Panc1 (cell line): ENCODE measurements around the gene DDX49. TPM values are rescaled to one million over a fixed set of nuclear protein-coding genes. Genes with fewer than 3 reads are reported as not detected.
A peak's percentile ranks its signal among the peaks of the same experiment; 100 is the strongest.

Experiments used
- ATAC-seq: fragments of 200-7000 bp; cut with Tn5 transposase; 2 replicates; pipeline ENCODE4 v1.9.1; 2020; ENCODE audit warnings: mild to moderate bottlenecking, moderate library complexity
- Bru-seq: library from RNA; stranded (reverse); fragments of 400-500 nt; gene quantifications from one replicate; lab custom pipeline; 2021; lab: Mats Ljungman, UMichigan
- BruChase-seq, 2 experiments: library from RNA; stranded (reverse); fragments of 400-500 nt; gene quantifications; one replicate each; lab custom pipeline; 2021; lab: Mats Ljungman, UMichigan
- BruUV-seq: library from RNA; stranded (reverse); fragments of 400-500 nt; replicated peaks from 2 replicates; lab custom pipeline; 2021; lab: Mats Ljungman, UMichigan
- CTCF ChIA-PET: fragments of 300-600 bp; sonication (Branson Sonifier 250); formaldehyde crosslinking; loops from one replicate; lab custom pipeline; 2022; ENCODE audit warnings: antibody characterized with exemption; lab: Charles Lee
- POLR2A ChIA-PET: fragments of 300-600 bp; sonication (Branson Sonifier 250); formaldehyde crosslinking; loops from one replicate; lab custom pipeline; 2022; ENCODE audit warnings: antibody characterized with exemption; lab: Charles Lee
- DNase-seq: peaks from one replicate; pipeline ENCODE4 v3.0.0-alpha.2; 2010; ENCODE audit warnings: low read depth, low spot score
- H3K27ac ChIP-seq: 2 replicates; pipeline ENCODE4 v1.5.1; 2011; ENCODE audit warnings: mild to moderate bottlenecking, low read length, inconsistent platforms
- H3K27me3 ChIP-seq: fragments of 200-500 bp; sonication (Bioruptor generic); 2 replicates; pipeline ENCODE4 v1.6.0; 2014; ENCODE audit warnings: low read length, inconsistent platforms; ENCODE audit not compliant: control insufficient read depth, insufficient read depth
- H3K36me3 ChIP-seq: fragments of 200-500 bp; sonication (Bioruptor generic); 2 replicates; pipeline ENCODE4 v1.5.1; 2014; ENCODE audit warnings: inconsistent platforms, mild to moderate bottlenecking, low read length, moderate library complexity; ENCODE audit not compliant: control insufficient read depth, insufficient read depth
- H3K4me1 ChIP-seq: 2 replicates; pipeline ENCODE4 v1.5.1; 2011; ENCODE audit warnings: inconsistent platforms, mild to moderate bottlenecking, low read length, moderate library complexity; ENCODE audit not compliant: control insufficient read depth, insufficient read depth
- H3K4me3 ChIP-seq, 2 experiments: 2 replicates each; pipeline ENCODE4 v1.5.1; 2011 to 2012; ENCODE audit warnings: low read depth in 2 of 2, low read length in 2 of 2, mild to moderate bottlenecking in 2 of 2, inconsistent platforms in 1 of 2, moderate library complexity in 1 of 2
- H3K9me3 ChIP-seq: fragments of 200-500 bp; sonication (Bioruptor generic); 2 replicates; pipeline ENCODE4 v1.5.1; 2014; ENCODE audit warnings: low read depth, mild to moderate bottlenecking, inconsistent platforms, low read length, moderate library complexity; ENCODE audit not compliant: control insufficient read depth, insufficient read depth
- POLR2AphosphoS5 ChIP-seq: IDR thresholded peaks from 2 replicates; pipeline ENCODE4 v1.6.1; 2012; ENCODE audit warnings: mild to moderate bottlenecking, low read depth, low read length, moderate library complexity
- SIN3A ChIP-seq: IDR thresholded peaks from 2 replicates; pipeline ENCODE4 v1.6.1; 2012; ENCODE audit warnings: low read depth, mild to moderate bottlenecking, low read length, moderate library complexity, borderline replicate concordance; ENCODE audit not compliant: insufficient read depth
- TCF7L2 ChIP-seq: IDR thresholded peaks from 2 replicates; pipeline ENCODE4 v1.6.1; 2011; ENCODE audit warnings: mild to moderate bottlenecking, low read depth, low read length, inconsistent platforms
- in situ Hi-C: cut with HindIII; loops from 2 replicates; pipeline ENCODE4 v1.10.0; 2016; ENCODE audit warnings: low sequenced_read_pairs, low pct_unique_long_range_greater_than_20kb
- intact Hi-C: fragments of 100-400 bp; cut with micrococcal nuclease; formaldehyde crosslinking; loops from one replicate; pipeline ENCODE4 v1.10.0; 2022; ENCODE audit not compliant: unreplicated experiment
- long read RNA-seq: library from polyadenylated mRNA; unstranded; transcript quantifications from one replicate; pipeline ENCODE4 v2.0.0, GENCODE V29; 2021; ENCODE audit not compliant: unreplicated experiment
- polyA plus RNA-seq: library from polyadenylated mRNA; unstranded; fragments of >200 nt; gene quantifications from one replicate; pipeline ENCODE4 v1.2.1, GENCODE V29; 2012; ENCODE audit warnings: missing spikeins; ENCODE audit not compliant: insufficient read length
- total RNA-seq: library from RNA; stranded (reverse); gene quantifications from one replicate; pipeline ENCODE4 v1.2.1, GENCODE V29; 2021; ENCODE audit not compliant: unreplicated experiment
- TF ChIP-seq, protein P1 (sequence below), 2 experiments: IDR thresholded peaks; 2 replicates each; pipeline ENCODE4 v1.6.1; 2011 to 2012; ENCODE audit warnings: low read depth in 2 of 2, control low read depth in 1 of 2, low read length in 1 of 2, mild to moderate bottlenecking in 1 of 2, moderate library complexity in 1 of 2; ENCODE audit not compliant: insufficient read depth in 1 of 2
- TF ChIP-seq, protein P2 (sequence below): fragments of 450-650 bp; IDR thresholded peaks from 2 replicates; pipeline ENCODE4 v1.5.1; 2017; ENCODE audit warnings: mild to moderate bottlenecking

DDX49 gene, protein sequence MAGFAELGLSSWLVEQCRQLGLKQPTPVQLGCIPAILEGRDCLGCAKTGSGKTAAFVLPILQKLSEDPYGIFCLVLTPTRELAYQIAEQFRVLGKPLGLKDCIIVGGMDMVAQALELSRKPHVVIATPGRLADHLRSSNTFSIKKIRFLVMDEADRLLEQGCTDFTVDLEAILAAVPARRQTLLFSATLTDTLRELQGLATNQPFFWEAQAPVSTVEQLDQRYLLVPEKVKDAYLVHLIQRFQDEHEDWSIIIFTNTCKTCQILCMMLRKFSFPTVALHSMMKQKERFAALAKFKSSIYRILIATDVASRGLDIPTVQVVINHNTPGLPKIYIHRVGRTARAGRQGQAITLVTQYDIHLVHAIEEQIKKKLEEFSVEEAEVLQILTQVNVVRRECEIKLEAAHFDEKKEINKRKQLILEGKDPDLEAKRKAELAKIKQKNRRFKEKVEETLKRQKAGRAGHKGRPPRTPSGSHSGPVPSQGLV
- total RNA-seq, result 41.5 TPM
- 52.2 TPM for polyA plus RNA-seq
- Bru-seq, nascent RNA, result percentile 58 among the genes with signal in this experiment
- BruChase-seq, experiment 1, labeled RNA remaining after a 2-hour chase, result percentile 56 among the genes with signal in this experiment
- BruChase-seq, experiment 2, labeled RNA remaining after a 6-hour chase, result percentile 69 among the genes with signal in this experiment
- long read RNA-seq, transcript DDX49-201 (13 exons, 1,830 nt), result major isoform, 34 of 51 reads
- long read RNA-seq, partial matches to known transcripts, result 7 of 51 reads
- long read RNA-seq, other reads (novel, unspliced or antisense), result 7 of 51 reads

DNA sequence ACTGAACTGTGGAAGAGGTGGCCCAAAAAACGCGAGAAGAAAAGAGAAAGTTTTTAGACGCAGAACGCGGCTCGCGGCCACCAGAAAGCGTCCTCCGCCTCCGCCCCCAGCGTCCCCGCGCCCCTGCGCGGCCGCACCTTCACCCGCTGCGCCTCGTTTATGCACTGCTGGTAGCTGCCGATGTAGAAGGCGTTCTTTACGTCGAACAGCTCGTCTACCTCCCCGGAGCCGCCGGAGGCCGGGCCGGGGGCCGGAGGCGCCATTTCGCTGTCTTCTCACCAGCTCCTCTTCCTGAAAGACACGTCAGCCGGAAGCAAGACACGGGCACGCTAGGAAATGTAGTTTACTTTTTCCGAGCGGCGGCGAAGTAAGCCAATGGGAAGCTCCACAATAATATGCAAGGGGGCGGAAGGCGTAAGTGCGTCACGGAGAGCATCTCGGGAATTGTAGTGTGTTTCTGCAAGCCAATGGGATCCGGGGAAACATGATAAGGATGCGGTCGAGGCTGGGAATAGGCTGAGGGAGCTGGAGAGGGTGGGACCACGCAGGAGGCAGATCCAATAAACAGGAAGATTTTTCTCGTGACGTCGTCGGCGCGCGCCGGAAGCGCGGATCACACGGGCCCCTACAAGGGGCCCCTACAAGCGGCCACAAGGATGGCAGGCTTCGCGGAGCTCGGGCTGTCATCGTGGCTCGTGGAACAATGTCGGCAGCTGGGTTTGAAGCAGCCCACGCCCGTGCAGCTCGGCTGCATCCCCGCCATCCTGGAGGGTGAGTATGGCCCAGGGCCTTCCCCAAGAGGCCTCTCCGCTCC, at the start of gene DDX49, which contains the start of gene COPE:
TSS of gene DDX49 (plus strand) at position 630 of the 814 bp plus-strand sequence. CDS start at position 657, 27 bp downstream.
TSS of gene COPE (minus strand) at position 302 of the 814 bp plus-strand sequence. CDS start at position 263, 39 bp downstream.
- 0 out of 2 replicates have a peak, but pooled peaks cover 2% of the 10 kb centered on the region for H3K4me1 ChIP-seq
- DNase-seq, result peak; percentile 97
- intact Hi-C loops, result no loop called here
- H3K4me3 ChIP-seq, result peak within 1 kb of the TSS; percentile 79 to 87
- TF ChIP-seq SIN3A, result peak; percentile 86; the same call in 1 of the 2 replicates
- TF ChIP-seq, protein P1, sequence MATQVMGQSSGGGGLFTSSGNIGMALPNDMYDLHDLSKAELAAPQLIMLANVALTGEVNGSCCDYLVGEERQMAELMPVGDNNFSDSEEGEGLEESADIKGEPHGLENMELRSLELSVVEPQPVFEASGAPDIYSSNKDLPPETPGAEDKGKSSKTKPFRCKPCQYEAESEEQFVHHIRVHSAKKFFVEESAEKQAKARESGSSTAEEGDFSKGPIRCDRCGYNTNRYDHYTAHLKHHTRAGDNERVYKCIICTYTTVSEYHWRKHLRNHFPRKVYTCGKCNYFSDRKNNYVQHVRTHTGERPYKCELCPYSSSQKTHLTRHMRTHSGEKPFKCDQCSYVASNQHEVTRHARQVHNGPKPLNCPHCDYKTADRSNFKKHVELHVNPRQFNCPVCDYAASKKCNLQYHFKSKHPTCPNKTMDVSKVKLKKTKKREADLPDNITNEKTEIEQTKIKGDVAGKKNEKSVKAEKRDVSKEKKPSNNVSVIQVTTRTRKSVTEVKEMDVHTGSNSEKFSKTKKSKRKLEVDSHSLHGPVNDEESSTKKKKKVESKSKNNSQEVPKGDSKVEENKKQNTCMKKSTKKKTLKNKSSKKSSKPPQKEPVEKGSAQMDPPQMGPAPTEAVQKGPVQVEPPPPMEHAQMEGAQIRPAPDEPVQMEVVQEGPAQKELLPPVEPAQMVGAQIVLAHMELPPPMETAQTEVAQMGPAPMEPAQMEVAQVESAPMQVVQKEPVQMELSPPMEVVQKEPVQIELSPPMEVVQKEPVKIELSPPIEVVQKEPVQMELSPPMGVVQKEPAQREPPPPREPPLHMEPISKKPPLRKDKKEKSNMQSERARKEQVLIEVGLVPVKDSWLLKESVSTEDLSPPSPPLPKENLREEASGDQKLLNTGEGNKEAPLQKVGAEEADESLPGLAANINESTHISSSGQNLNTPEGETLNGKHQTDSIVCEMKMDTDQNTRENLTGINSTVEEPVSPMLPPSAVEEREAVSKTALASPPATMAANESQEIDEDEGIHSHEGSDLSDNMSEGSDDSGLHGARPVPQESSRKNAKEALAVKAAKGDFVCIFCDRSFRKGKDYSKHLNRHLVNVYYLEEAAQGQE (IDR thresholded peaks at IDR 0.05; ENCODE audit: insufficient read depth in 1 of 2, low read depth in 2 of 2, low read length in 1 of 2), result no peak
- no peaks in the 10 kb centered on the region for H3K27me3 ChIP-seq
- in situ Hi-C loops, result no loop called here
- POLR2A ChIA-PET, result interaction anchor here (0.5 to 0.6 kb wide), 3 partner anchors 25 to 57 kb away, joined by 3 to 12 read pairs (median 3); no protein-coding TSS in a partner anchor
- ATAC-seq, result peak; percentile 96
- CTCF ChIA-PET, result interaction anchor here (0.6 to 1.7 kb wide), 3 partner anchors 25 to 68 kb away, joined by 3 to 6 read pairs (median 4); no protein-coding TSS in a partner anchor
- H3K36me3 ChIP-seq, result no peaks in the 10 kb centered on the region; the same call in 1 of the 2 replicates
- no peaks in the 10 kb centered on the region for H3K9me3 ChIP-seq
- H3K27ac ChIP-seq, result peak within 1 kb of the TSS; percentile 80
- BruUV-seq, result no TSS peak

DNA sequence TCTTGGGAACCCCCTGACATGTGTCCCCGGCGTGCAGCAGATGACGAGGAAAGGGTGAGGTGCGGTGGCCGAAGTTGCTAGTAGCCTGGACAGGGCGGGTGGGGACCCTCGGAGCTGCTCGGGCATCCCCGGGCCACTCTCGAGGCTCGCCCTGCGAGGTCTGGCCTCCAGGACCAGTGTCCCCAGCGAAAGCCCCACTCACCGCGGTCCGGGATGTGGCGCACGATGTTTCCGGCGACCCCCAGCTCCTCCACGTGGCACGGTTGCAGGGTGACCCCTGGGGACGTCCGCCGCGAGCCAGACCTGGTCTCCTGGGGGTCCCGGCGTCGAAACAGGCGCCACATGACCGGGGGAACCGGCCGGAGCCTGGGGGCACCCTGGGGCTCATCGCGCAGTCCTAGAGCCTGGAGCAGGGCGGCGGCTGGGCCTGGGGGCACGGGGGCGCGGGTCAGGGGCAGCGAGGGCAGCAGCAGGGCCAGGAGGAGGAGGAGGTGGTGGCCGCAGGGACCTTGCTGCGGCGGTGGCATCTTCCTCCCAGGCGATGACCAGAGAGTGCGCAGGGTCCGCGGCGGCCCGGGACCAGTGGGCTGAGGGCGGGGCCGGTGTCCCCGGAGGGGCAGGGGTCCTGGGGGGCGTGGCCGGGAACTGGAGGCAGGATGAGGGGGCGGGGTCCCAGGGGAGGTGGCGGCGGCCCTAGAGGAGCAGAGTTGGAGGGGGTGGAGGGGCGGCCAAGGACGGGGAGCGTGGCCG, 49.6 kb upstream of the DDX49 start:
- ATAC-seq, result no peak
- H3K36me3 ChIP-seq, result no peaks in the 10 kb centered on the region
- no peak for DNase-seq
- ChIA-PET POLR2A (no interaction called here), CTCF (no interaction called here)
- H3K4me1 ChIP-seq, result no peaks in the 10 kb centered on the region
- H3K27ac ChIP-seq, result no peak overlapping the region
- BruUV-seq, result no TSS peak
- in situ Hi-C loops, result no loop called here
- no peak for TF ChIP-seq POLR2AphosphoS5
- TF ChIP-seq SIN3A, result no peak
- TF ChIP-seq TCF7L2, result no peak
- TF ChIP-seq, protein P2, sequence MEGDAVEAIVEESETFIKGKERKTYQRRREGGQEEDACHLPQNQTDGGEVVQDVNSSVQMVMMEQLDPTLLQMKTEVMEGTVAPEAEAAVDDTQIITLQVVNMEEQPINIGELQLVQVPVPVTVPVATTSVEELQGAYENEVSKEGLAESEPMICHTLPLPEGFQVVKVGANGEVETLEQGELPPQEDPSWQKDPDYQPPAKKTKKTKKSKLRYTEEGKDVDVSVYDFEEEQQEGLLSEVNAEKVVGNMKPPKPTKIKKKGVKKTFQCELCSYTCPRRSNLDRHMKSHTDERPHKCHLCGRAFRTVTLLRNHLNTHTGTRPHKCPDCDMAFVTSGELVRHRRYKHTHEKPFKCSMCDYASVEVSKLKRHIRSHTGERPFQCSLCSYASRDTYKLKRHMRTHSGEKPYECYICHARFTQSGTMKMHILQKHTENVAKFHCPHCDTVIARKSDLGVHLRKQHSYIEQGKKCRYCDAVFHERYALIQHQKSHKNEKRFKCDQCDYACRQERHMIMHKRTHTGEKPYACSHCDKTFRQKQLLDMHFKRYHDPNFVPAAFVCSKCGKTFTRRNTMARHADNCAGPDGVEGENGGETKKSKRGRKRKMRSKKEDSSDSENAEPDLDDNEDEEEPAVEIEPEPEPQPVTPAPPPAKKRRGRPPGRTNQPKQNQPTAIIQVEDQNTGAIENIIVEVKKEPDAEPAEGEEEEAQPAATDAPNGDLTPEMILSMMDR, result no peak
- TF ChIP-seq, protein P1 (IDR thresholded peaks at IDR 0.05; ENCODE audit: insufficient read depth in 1 of 2, low read depth in 2 of 2, low read length in 1 of 2), result no peak
- H3K27me3 ChIP-seq, result no peaks in the 10 kb centered on the region
- H3K9me3 ChIP-seq, result no peaks in the 10 kb centered on the region
- intact Hi-C loops, result no loop called here
- no peak overlapping the region for H3K4me3 ChIP-seq
